ENCODE results near the gene PLEKHA5. TPM values are rescaled to one million over a fixed set of nuclear protein-coding genes. Genes with fewer than 3 reads are reported as not detected.
"Not testable (repeated sequence)": the region's sequence is repeated elsewhere in the genome, so short reads cannot be mapped to it uniquely, and the experiment has no call there.

The PLEKHA5 gene
- polyA plus RNA-seq = 10 to 100 TPM; 13.2 to 36.2 (median 19.6) TPM
- long read RNA-seq, donor 1, full-length matches to known transcripts = 4 of 27 reads
- long read RNA-seq, donor 1, partial matches to known transcripts = 16 of 27 reads
- long read RNA-seq, donor 1, other reads (novel, unspliced or antisense) = 7 of 27 reads
- long read RNA-seq, donor 2, full-length matches to known transcripts = 1 of 1 reads
- long read RNA-seq, donor 2, partial matches to known transcripts = 0 of 1 reads
- long read RNA-seq, donor 2, other reads (novel, unspliced or antisense) = 0 of 1 reads
- long read RNA-seq, donor 3, partial matches to known transcripts = 0 of 10 reads
- long read RNA-seq, donor 3, other reads (novel, unspliced or antisense) = 9 of 10 reads
- long read RNA-seq, donor 4 = 0 reads
- long read RNA-seq, donor 5 = 0 reads
- long read RNA-seq, donor 6, full-length matches to known transcripts = 4 of 12 reads
- long read RNA-seq, donor 6, partial matches to known transcripts = 8 of 12 reads
- long read RNA-seq, donor 6, other reads (novel, unspliced or antisense) = 0 of 12 reads
- long read RNA-seq, donor 7 = 0 reads
- long read RNA-seq, donor 8 = 0 reads
- long read RNA-seq, donor 9 = 0 reads
- long read RNA-seq, donor 10, partial matches to known transcripts = 10 of 13 reads
- long read RNA-seq, donor 10, other reads (novel, unspliced or antisense) = 0 of 13 reads

GRCh38 chr12:19129486-19130223, at the start of gene PLEKHA5:
PLEKHA5 (plus strand) TSS chr12:19129733; CDS start chr12:19129800, 67 bp downstream.
- Histone ChIP-seq H3K36me3 (ENCODE audit: control insufficient read depth in 3 of 3, insufficient read depth in 2 of 3, low read depth in 1 of 3, low read length in 3 of 3) (no peaks in the 10 kb centered on the region), H3K4me1 (ENCODE audit: control insufficient read depth in 3 of 3, insufficient read depth in 2 of 3, low read depth in 1 of 3, low read length in 2 of 3) (peaks cover 0 to 4% (median 0%) of the 10 kb centered on the region in 3 donors), H3K4me3 (ENCODE audit: low read depth in 1 of 3, low read length in 3 of 3) (peak within 1 kb of the TSS; percentile 69 to 95 (median 94)), H3K27me3 (ENCODE audit: control insufficient read depth in 3 of 3, insufficient read depth in 3 of 3, low read length in 3 of 3) (no peaks in the 10 kb centered on the region), H3K27ac (ENCODE audit: low read depth in 1 of 3, low read length in 2 of 3) (peak within 1 kb of the TSS; percentile 84 to 93 (median 86)), H3K9me3 (ENCODE audit: control insufficient read depth in 2 of 2, insufficient read depth in 1 of 2, low read depth in 1 of 2, low read length in 1 of 2) (peaks cover 0 to 14% of the 10 kb centered on the region in 2 donors)
- 0 to 2% (median 1%) methylated on average over 42 to 103 of the region's 103 CpGs for WGBS, 3 donors
- DNase-seq (peak; percentile 76 to 90), FAIRE-seq (no peak)

- WGBS, 3 donors = 71 to 83% (median 71%) methylated on average over 2 of the region's 2 CpGs
- Histone ChIP-seq H3K27ac (ENCODE audit: low read depth in 1 of 3, low read length in 2 of 3) (no peak overlapping the region), H3K9me3 (ENCODE audit: control insufficient read depth in 2 of 2, insufficient read depth in 1 of 2, low read depth in 1 of 2, low read length in 1 of 2) (no peaks in the 10 kb centered on the region), H3K4me1 (ENCODE audit: control insufficient read depth in 3 of 3, insufficient read depth in 2 of 3, low read depth in 1 of 3, low read length in 2 of 3) (no peaks in the 10 kb centered on the region), H3K27me3 (ENCODE audit: control insufficient read depth in 3 of 3, insufficient read depth in 3 of 3, low read length in 3 of 3) (no peaks in the 10 kb centered on the region), H3K36me3 (ENCODE audit: control insufficient read depth in 3 of 3, insufficient read depth in 2 of 3, low read depth in 1 of 3, low read length in 3 of 3) (no peaks in the 10 kb centered on the region), H3K4me3 (ENCODE audit: low read depth in 1 of 3, low read length in 3 of 3) (no peak overlapping the region)
- no peak for DNase-seq
- no peak for FAIRE-seq
These were observed 48.6 kb upstream of the PLEKHA5 start for GRCh38 chr12:19080918-19081317.

- Histone ChIP-seq H3K27ac (ENCODE audit: low read depth in 1 of 3, low read length in 2 of 3) (no peak overlapping the region), H3K4me1 (ENCODE audit: control insufficient read depth in 3 of 3, insufficient read depth in 2 of 3, low read depth in 1 of 3, low read length in 2 of 3) (no peaks in the 10 kb centered on the region), H3K27me3 (ENCODE audit: control insufficient read depth in 3 of 3, insufficient read depth in 3 of 3, low read length in 3 of 3) (no peaks in the 10 kb centered on the region), H3K4me3 (ENCODE audit: low read depth in 1 of 3, low read length in 3 of 3) (no peak overlapping the region), H3K9me3 (ENCODE audit: control insufficient read depth in 2 of 2, insufficient read depth in 1 of 2, low read depth in 1 of 2, low read length in 1 of 2) (no peaks in the 10 kb centered on the region), H3K36me3 (ENCODE audit: control insufficient read depth in 3 of 3, insufficient read depth in 2 of 3, low read depth in 1 of 3, low read length in 3 of 3) (peaks cover 0 to 5% (median 0%) of the 10 kb centered on the region in 3 donors)
- FAIRE-seq = no peak
- 45 to 69% (median 52%) methylated on average over 7 of the region's 7 CpGs for WGBS, 3 donors
- DNase-seq = peak in 1 of 2 donors; percentile 14
These were observed 47.1 kb upstream of the PLEKHA5 start for GRCh38 chr12:19082365-19082911.

GRCh38 chr12:19084547-19084946, 45.0 kb upstream of the PLEKHA5 start:
- 90 to 93% (median 90%) methylated on average over 4 of the region's 4 CpGs for WGBS, 3 donors
- FAIRE-seq (no peak), DNase-seq (no peak)
- H3K36me3 ChIP-seq (ENCODE audit: control insufficient read depth in 3 of 3, insufficient read depth in 2 of 3, low read depth in 1 of 3, low read length in 3 of 3) = peaks cover 0 to 9% (median 0%) of the 10 kb centered on the region in 3 donors
- no peaks in the 10 kb centered on the region for H3K9me3 ChIP-seq (ENCODE audit: control insufficient read depth in 2 of 2, insufficient read depth in 1 of 2, low read depth in 1 of 2, low read length in 1 of 2)
- H3K27me3 ChIP-seq (ENCODE audit: control insufficient read depth in 3 of 3, insufficient read depth in 3 of 3, low read length in 3 of 3) = no peaks in the 10 kb centered on the region
- H3K4me1 ChIP-seq (ENCODE audit: control insufficient read depth in 3 of 3, insufficient read depth in 2 of 3, low read depth in 1 of 3, low read length in 2 of 3) = no peaks in the 10 kb centered on the region
- H3K4me3 ChIP-seq (ENCODE audit: low read depth in 1 of 3, low read length in 3 of 3) = no peak overlapping the region
- no peak overlapping the region for H3K27ac ChIP-seq (ENCODE audit: low read depth in 1 of 3, low read length in 2 of 3)

- DNase-seq (peak in 1 of 2 donors; percentile 11), FAIRE-seq (no peak)
- H3K27me3 ChIP-seq (ENCODE audit: control insufficient read depth in 3 of 3, insufficient read depth in 3 of 3, low read length in 3 of 3) = no peaks in the 10 kb centered on the region
- H3K4me3 ChIP-seq (ENCODE audit: low read depth in 1 of 3, low read length in 3 of 3) = no peak overlapping the region
- H3K9me3 ChIP-seq (ENCODE audit: control insufficient read depth in 2 of 2, insufficient read depth in 1 of 2, low read depth in 1 of 2, low read length in 1 of 2) = no peaks in the 10 kb centered on the region
- peaks cover 0 to 9% (median 0%) of the 10 kb centered on the region in 3 donors for H3K36me3 ChIP-seq (ENCODE audit: control insufficient read depth in 3 of 3, insufficient read depth in 2 of 3, low read depth in 1 of 3, low read length in 3 of 3)
- H3K4me1 ChIP-seq (ENCODE audit: control insufficient read depth in 3 of 3, insufficient read depth in 2 of 3, low read depth in 1 of 3, low read length in 2 of 3) = no peaks in the 10 kb centered on the region
- no peak overlapping the region for H3K27ac ChIP-seq (ENCODE audit: low read depth in 1 of 3, low read length in 2 of 3)
- WGBS, 3 donors = 52 to 75% (median 66%) methylated on average over 2 of the region's 2 CpGs
These were observed 44.4 kb upstream of the PLEKHA5 start for GRCh38 chr12:19085090-19085489.

- H3K27me3 ChIP-seq (ENCODE audit: control insufficient read depth in 3 of 3, insufficient read depth in 3 of 3, low read length in 3 of 3) = no peaks in the 10 kb centered on the region
- DNase-seq = no peak
- H3K36me3 ChIP-seq (ENCODE audit: control insufficient read depth in 3 of 3, insufficient read depth in 2 of 3, low read depth in 1 of 3, low read length in 3 of 3) = peaks cover 0 to 9% (median 0%) of the 10 kb centered on the region in 3 donors
- no peaks in the 10 kb centered on the region for H3K9me3 ChIP-seq (ENCODE audit: control insufficient read depth in 2 of 2, insufficient read depth in 1 of 2, low read depth in 1 of 2, low read length in 1 of 2)
- FAIRE-seq = no peak
- H3K4me1 ChIP-seq (ENCODE audit: control insufficient read depth in 3 of 3, insufficient read depth in 2 of 3, low read depth in 1 of 3, low read length in 2 of 3) = peaks cover 0 to 4% (median 0%) of the 10 kb centered on the region in 3 donors
- 93% methylated on average over 3 of the region's 3 CpGs for WGBS, 3 donors
- H3K4me3 ChIP-seq (ENCODE audit: low read depth in 1 of 3, low read length in 3 of 3) = no peak overlapping the region
- H3K27ac ChIP-seq (ENCODE audit: low read depth in 1 of 3, low read length in 2 of 3) = no peak overlapping the region
These were observed 40.9 kb upstream of the PLEKHA5 start for GRCh38 chr12:19088606-19089005.

- not testable (repeated sequence) for H3K27me3 ChIP-seq (ENCODE audit: control insufficient read depth in 3 of 3, insufficient read depth in 3 of 3, low read length in 3 of 3); H3K4me1 ChIP-seq (ENCODE audit: control insufficient read depth in 3 of 3, insufficient read depth in 2 of 3, low read depth in 1 of 3, low read length in 2 of 3); H3K36me3 ChIP-seq (ENCODE audit: control insufficient read depth in 3 of 3, insufficient read depth in 2 of 3, low read depth in 1 of 3, low read length in 3 of 3); DNase-seq; H3K9me3 ChIP-seq (ENCODE audit: control insufficient read depth in 2 of 2, insufficient read depth in 1 of 2, low read depth in 1 of 2, low read length in 1 of 2); FAIRE-seq; H3K4me3 ChIP-seq (ENCODE audit: low read depth in 1 of 3, low read length in 3 of 3)
- WGBS, 3 donors = 31 to 49% (median 38%) methylated on average over 4 of the region's 4 CpGs
- H3K27ac ChIP-seq (ENCODE audit: low read depth in 1 of 3, low read length in 2 of 3) = peak overlapping the region in 1 of 3 donors; percentile 66
These were observed 37.1 kb upstream of the PLEKHA5 start for GRCh38 chr12:19092482-19092881.

- H3K27me3 ChIP-seq (ENCODE audit: control insufficient read depth in 3 of 3, insufficient read depth in 3 of 3, low read length in 3 of 3) = no peaks in the 10 kb centered on the region
- DNase-seq (peak in 1 of 2 donors; percentile 35), FAIRE-seq (no peak)
- no peak overlapping the region for H3K4me3 ChIP-seq (ENCODE audit: low read depth in 1 of 3, low read length in 3 of 3)
- WGBS, 3 donors = 76 to 88% (median 77%) methylated on average over 3 of the region's 3 CpGs
- H3K9me3 ChIP-seq (ENCODE audit: control insufficient read depth in 2 of 2, insufficient read depth in 1 of 2, low read depth in 1 of 2, low read length in 1 of 2) = peaks cover 0 to 7% of the 10 kb centered on the region in 2 donors
- H3K36me3 ChIP-seq (ENCODE audit: control insufficient read depth in 3 of 3, insufficient read depth in 2 of 3, low read depth in 1 of 3, low read length in 3 of 3) = peaks cover 0 to 2% (median 0%) of the 10 kb centered on the region in 3 donors
- H3K27ac ChIP-seq (ENCODE audit: low read depth in 1 of 3, low read length in 2 of 3) = peak overlapping the region in 1 of 3 donors; percentile 66
- peaks cover 0 to 12% (median 0%) of the 10 kb centered on the region in 3 donors for H3K4me1 ChIP-seq (ENCODE audit: control insufficient read depth in 3 of 3, insufficient read depth in 2 of 3, low read depth in 1 of 3, low read length in 2 of 3)
These were observed 36.3 kb upstream of the PLEKHA5 start for GRCh38 chr12:19093218-19093617.
